HepG2 (cell line): Measurements from ENCODE around the gene TUBG1. TPM values are rescaled to one million over a fixed set of nuclear protein-coding genes. Genes with fewer than 3 reads are reported as not detected.

Source experiments
- AHDC1 ChIP-seq: sonication (generic); formaldehyde crosslinking; IDR thresholded peaks from 2 replicates; pipeline ENCODE4 v1.5.1; 2020; ENCODE audit warnings: mild to moderate bottlenecking, missing genetic modification reagents, borderline replicate concordance
- ATF7-NPFF ChIP-seq: sonication (generic); formaldehyde crosslinking; IDR thresholded peaks from 2 replicates; pipeline ENCODE4 v1.8.1; 2023; ENCODE audit warnings: mild to moderate bottlenecking, low read depth, missing genetic modification reagents, moderate library complexity
- BRCA1 ChIP-seq: sonication (generic); formaldehyde crosslinking; IDR thresholded peaks from 2 replicates; pipeline ENCODE4 v1.4.0; 2020; ENCODE audit warnings: missing genetic modification reagents
- CEBPG ChIP-seq: IDR thresholded peaks from 2 replicates; pipeline ENCODE4 v1.6.1; 2016
- E2F1 ChIP-seq: sonication (generic); formaldehyde crosslinking; IDR thresholded peaks from 2 replicates; pipeline ENCODE4 v1.5.0; 2020; ENCODE audit warnings: missing genetic modification reagents
- E2F2 ChIP-seq: sonication (generic); formaldehyde crosslinking; IDR thresholded peaks from 2 replicates; pipeline ENCODE4 v1.4.0; 2020; ENCODE audit warnings: missing genetic modification reagents, borderline replicate concordance
- FLYWCH1 ChIP-seq: sonication (generic); formaldehyde crosslinking; IDR thresholded peaks from 2 replicates; pipeline ENCODE4 v1.8.1; 2023; ENCODE audit warnings: mild to moderate bottlenecking, missing genetic modification reagents
- FOXO4 ChIP-seq: sonication (generic); formaldehyde crosslinking; conservative IDR thresholded peaks from 2 replicates; pipeline ENCODE4 v1.8.1; 2023; ENCODE audit warnings: missing genetic modification reagents
- KLF12 ChIP-seq: sonication (generic); formaldehyde crosslinking; IDR thresholded peaks from 2 replicates; pipeline ENCODE4 v1.4.0; 2020; ENCODE audit warnings: missing genetic modification reagents, borderline replicate concordance
- MAZ ChIP-seq, 2 experiments: sonication (generic) in 1 of 2; formaldehyde crosslinking in 1 of 2; IDR thresholded peaks; 2 replicates each; pipeline versions ENCODE4 v1.5.0 to v1.6.1; 2012 to 2020; ENCODE audit warnings: low read depth in 2 of 2, mild to moderate bottlenecking in 2 of 2, borderline replicate concordance in 1 of 2, improper control_type of control experiment in 1 of 2, low read length in 1 of 2, missing genetic modification reagents in 1 of 2, moderate library complexity in 1 of 2
- MTERF4 ChIP-seq: sonication (generic); formaldehyde crosslinking; IDR thresholded peaks from 2 replicates; pipeline ENCODE4 v1.8.0; 2023; ENCODE audit warnings: mild to moderate bottlenecking, missing genetic modification reagents
- THAP8 ChIP-seq: sonication (generic); formaldehyde crosslinking; IDR thresholded peaks from 2 replicates; pipeline ENCODE4 v1.5.1; 2020; ENCODE audit warnings: missing genetic modification reagents, mild to moderate bottlenecking, borderline replicate concordance
- ZBTB42 ChIP-seq: sonication (generic); formaldehyde crosslinking; IDR thresholded peaks from 2 replicates; pipeline ENCODE4 v1.5.0; 2020; ENCODE audit warnings: mild to moderate bottlenecking, missing genetic modification reagents
- ZNF253 ChIP-seq: sonication (generic); formaldehyde crosslinking; IDR thresholded peaks from 2 replicates; pipeline ENCODE4 v1.8.0; 2022; ENCODE audit warnings: mild to moderate bottlenecking, missing genetic modification reagents, borderline replicate concordance
- ZNF33B ChIP-seq: sonication (generic); formaldehyde crosslinking; IDR thresholded peaks from 2 replicates; pipeline ENCODE4 v1.5.1; 2020; ENCODE audit warnings: mild to moderate bottlenecking, missing genetic modification reagents
- ZNF354B ChIP-seq: sonication (generic); formaldehyde crosslinking; IDR thresholded peaks from 2 replicates; pipeline ENCODE4 v1.8.0; 2022; ENCODE audit warnings: mild to moderate bottlenecking, missing genetic modification reagents
- ZNF567 ChIP-seq: sonication (generic); formaldehyde crosslinking; IDR thresholded peaks from 2 replicates; pipeline ENCODE4 v1.8.1; 2023; ENCODE audit warnings: mild to moderate bottlenecking, missing genetic modification reagents, borderline replicate concordance
- polyA plus RNA-seq, 8 experiments: library from polyadenylated mRNA; depleted of rRNA in 3 of 8; stranded (reverse) in 7 of 8; unstranded in 1 of 8; fragments of >200 nt; fragmentation: Illumina TruSeq in 4 of 8; extraction: Trizol in 4 of 8; gene quantifications; 2 replicates each; pipeline versions ENCODE4 v1.2.1 to v1.2.3, GENCODE V29; 2011 to 2016; ENCODE audit warnings: low read depth in 4 of 8, missing spikeins in 1 of 8, mixed read lengths in 1 of 8; ENCODE audit not compliant: insufficient read depth in 1 of 8
- total RNA-seq, 5 experiments: library from RNA; depleted of rRNA; stranded (reverse); fragments of >200 nt; fragmentation: Illumina TruSeq; extraction: Trizol; gene quantifications; 2 replicates each; pipeline ENCODE4 v1.2.3, GENCODE V29; 2016; ENCODE audit warnings: low read depth in 1 of 5

Gene TUBG1
- total and polyA plus RNA-seq, 2 of the 13 experiments (the other 11 are each of a cell fraction or from before 2014, with no cell fraction given): 74.1 to 137 TPM

GRCh38 chr17:42564815-42565522 is 44.5 kb upstream of the TUBG1 start (continued):
- TF ChIP-seq ATF7-NPFF (CRISPR knock-in tag) (no peak), BRCA1 (CRISPR knock-in tag) (peak; percentile 56), MAZ (IDR thresholded peaks at IDR 0.05; ENCODE audit: borderline replicate concordance, low read depth, low read length) (no peak), MAZ (CRISPR knock-in tag; IDR thresholded peaks at IDR 0.05; ENCODE audit: low read depth) (no peak), ZNF253 (CRISPR knock-in tag) (no peak), ZNF567 (0 out of 2 replicates have a peak, but pooled peaks have one; percentile 96), THAP8 (CRISPR knock-in tag) (no peak), ZBTB42 (CRISPR knock-in tag) (no peak), KLF12 (CRISPR knock-in tag) (no peak), FOXO4 (CRISPR knock-in tag) (no peak), FLYWCH1 (CRISPR knock-in tag) (no peak), AHDC1 (CRISPR knock-in tag) (peak; percentile 65; the same call in 1 of the 2 replicates), E2F1 (no peak), MTERF4 (CRISPR knock-in tag) (no peak), ZNF33B (CRISPR knock-in tag) (no peak), CEBPG (CRISPR knock-in tag) (peak; percentile 27; the same call in 1 of the 2 replicates), E2F2 (CRISPR knock-in tag) (0 out of 2 replicates have a peak, but pooled peaks have one; percentile 3), ZNF354B (CRISPR knock-in tag) (no peak)
